Kidney epithelial cell (primary cell): ENCODE results near the gene MYO1D. TPM values are rescaled to one million over a fixed set of nuclear protein-coding genes. Genes with fewer than 3 reads are reported as not detected.

Source experiments
- DNase-seq: peaks from one replicate; pipeline ENCODE4 v3.0.0-alpha.2; 2010; ENCODE audit warnings: low read depth
- H3K27me3 ChIP-seq: 2 replicates; pipeline ENCODE4 v1.6.0; 2011; ENCODE audit warnings: low read length; ENCODE audit not compliant: control insufficient read depth, insufficient read depth
- H3K36me3 ChIP-seq: 2 replicates; pipeline ENCODE4 v1.5.1; 2011; ENCODE audit warnings: low read length; ENCODE audit not compliant: control insufficient read depth, insufficient read depth
- H3K4me3 ChIP-seq: 2 replicates; pipeline ENCODE4 v1.5.1; 2011; ENCODE audit warnings: low read depth, mild to moderate bottlenecking, control low read depth, low read length
- CTCF ChIP-seq: IDR thresholded peaks from 2 replicates; pipeline ENCODE4 v1.5.1; 2011; ENCODE audit warnings: mild to moderate bottlenecking, moderate library complexity, low read length, control low read depth, inconsistent platforms; ENCODE audit not compliant: insufficient read depth, poor library complexity, severe bottlenecking
- total RNA-seq: library from RNA; depleted of rRNA; stranded (reverse); fragments of >200 nt; gene quantifications from 2 replicates; pipeline ENCODE4 v1.2.3, GENCODE V29; 2015

The MYO1D gene
- total RNA-seq, 1 donor from 2014 or later = 95.5 TPM

- DNase-seq = no peak
- no peaks in the 10 kb centered on the region for H3K36me3 ChIP-seq
- H3K4me3 ChIP-seq = no peak overlapping the region
- no peak for TF ChIP-seq CTCF
- H3K27me3 ChIP-seq = no peaks in the 10 kb centered on the region
Observed at GRCh38 chr17:32514606-32515005, 362.3 kb downstream of the MYO1D start.

GRCh38 chr17:32513579-32513978 is 363.3 kb downstream of the MYO1D start:
- no peak for DNase-seq
- H3K4me3 ChIP-seq = no peak overlapping the region
- H3K36me3 ChIP-seq = no peaks in the 10 kb centered on the region
- no peaks in the 10 kb centered on the region for H3K27me3 ChIP-seq
- TF ChIP-seq CTCF = no peak

- Histone ChIP-seq H3K36me3 (no peaks in the 10 kb centered on the region), H3K4me3 (no peak overlapping the region), H3K27me3 (no peaks in the 10 kb centered on the region)
- no peak for TF ChIP-seq CTCF
- DNase-seq = no peak
Observed at GRCh38 chr17:32512328-32512727, 364.6 kb downstream of the MYO1D start.

GRCh38 chr17:32510466-32510865 is 366.5 kb downstream of the MYO1D start:
- DNase-seq = no peak
- no peak for TF ChIP-seq CTCF
- no peaks in the 10 kb centered on the region for H3K36me3 ChIP-seq
- H3K4me3 ChIP-seq = no peak overlapping the region
- no peaks in the 10 kb centered on the region for H3K27me3 ChIP-seq

- Histone ChIP-seq H3K36me3 (no peaks in the 10 kb centered on the region), H3K4me3 (no peak overlapping the region), H3K27me3 (no peaks in the 10 kb centered on the region)
- no peak for DNase-seq
- TF ChIP-seq CTCF = no peak
Observed at GRCh38 chr17:32508926-32509325, 368.0 kb downstream of the MYO1D start.

- Histone ChIP-seq H3K4me3 (no peak overlapping the region), H3K36me3 (no peaks in the 10 kb centered on the region), H3K27me3 (no peaks in the 10 kb centered on the region)
- no peak for TF ChIP-seq CTCF
- no peak for DNase-seq
Observed at GRCh38 chr17:32504166-32504990, 372.5 kb downstream of the MYO1D start.
